DMS53 (cell line): ENCODE results near the gene CHAT.
A peak's percentile ranks its signal among the peaks of the same experiment; 100 is the strongest.

Experiments used
- DNase-seq: peaks from one replicate; lab custom pipeline; 2025; lab: John Stamatoyannopoulos, UW

The CHAT gene

DNA sequence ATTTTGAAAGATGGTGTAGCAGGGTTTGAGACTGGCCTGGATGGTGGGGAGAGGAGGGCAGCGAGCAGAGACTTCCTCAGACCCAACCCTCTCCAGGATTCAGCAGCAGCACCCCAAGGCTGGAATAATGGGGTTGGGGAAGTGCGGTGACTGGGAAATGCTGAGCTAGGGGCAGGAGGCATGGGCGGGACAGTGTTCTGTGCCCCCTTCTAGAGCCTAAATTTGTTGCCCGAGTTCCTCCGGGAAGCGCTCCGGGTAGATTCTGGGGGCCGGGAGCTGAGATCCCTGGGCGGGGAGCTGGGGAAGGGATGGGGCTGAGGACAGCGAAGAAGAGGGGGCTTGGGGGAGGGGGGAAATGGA lies at the start of gene CHAT:
CHAT (plus strand) TSS at position 156 of the 360 bp plus-strand sequence; CDS start at position 309, 153 bp downstream.
- no peak for DNase-seq

DNA sequence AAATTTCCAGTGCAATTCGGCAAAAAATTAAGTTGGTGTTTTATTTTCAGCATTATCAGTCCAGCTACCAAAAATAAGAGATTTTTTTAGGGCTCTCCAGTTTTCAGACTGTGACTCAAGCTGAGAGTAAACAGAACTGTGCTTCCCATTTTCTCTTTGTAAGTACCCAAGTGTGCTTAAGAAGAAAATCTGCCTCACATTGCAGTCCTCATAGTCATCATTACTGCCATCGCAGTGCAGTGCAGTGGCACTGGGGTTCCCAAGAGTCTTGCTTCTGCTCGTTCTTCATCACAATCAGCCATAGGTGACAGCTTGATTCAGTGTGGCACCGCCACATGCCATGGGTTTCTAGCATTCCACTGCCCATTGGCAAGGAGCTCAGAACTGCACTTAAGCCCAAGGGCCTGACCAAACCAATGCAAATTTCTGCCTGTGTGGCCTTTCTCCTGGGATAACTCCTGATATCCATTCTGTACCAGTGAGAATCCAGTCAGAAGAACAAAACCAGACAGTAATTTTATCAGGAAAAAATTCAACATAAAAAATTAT lies 49.3 kb upstream of the CHAT start:
- no peak for DNase-seq

DNA sequence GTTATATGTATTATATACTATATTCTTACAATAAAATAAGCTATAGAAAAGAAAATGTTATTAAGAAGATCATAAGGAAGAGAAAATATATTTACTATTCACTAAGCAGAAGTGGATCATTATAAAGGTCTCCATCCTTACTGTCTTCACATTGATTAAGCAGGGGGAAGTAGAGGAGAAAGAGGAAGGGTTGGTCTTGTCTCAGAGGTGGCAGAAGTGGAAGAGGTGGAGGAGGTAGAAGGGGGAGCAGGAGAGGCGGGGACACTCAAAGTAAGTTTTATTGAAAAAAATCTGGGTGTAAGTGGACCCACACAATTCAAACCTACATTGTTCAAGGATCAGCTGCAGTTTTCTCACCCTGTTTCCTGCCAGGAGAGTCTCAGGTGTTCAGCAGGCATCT lies 46.0 kb upstream of the CHAT start:
- DNase-seq = no peak

DNA sequence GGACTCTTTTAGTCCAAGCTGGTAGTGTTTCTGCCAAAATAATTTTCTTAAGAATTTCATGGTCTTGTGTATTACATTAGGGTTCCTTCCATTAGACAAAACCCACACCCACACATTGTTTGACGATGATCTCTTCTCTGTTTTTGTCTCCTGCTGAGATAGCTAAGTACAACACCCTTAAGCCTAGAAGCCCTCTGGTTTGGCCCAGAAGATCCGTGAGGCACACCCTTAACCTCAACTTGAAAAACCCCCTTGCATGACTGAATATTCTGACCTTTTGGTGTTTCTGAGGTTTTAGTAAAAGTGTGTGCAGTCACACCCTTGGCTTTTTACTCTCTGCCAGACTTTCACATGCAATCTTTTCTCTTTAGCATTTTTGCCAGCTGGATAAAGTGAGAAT lies 45.6 kb upstream of the CHAT start:
- DNase-seq = no peak

DNA sequence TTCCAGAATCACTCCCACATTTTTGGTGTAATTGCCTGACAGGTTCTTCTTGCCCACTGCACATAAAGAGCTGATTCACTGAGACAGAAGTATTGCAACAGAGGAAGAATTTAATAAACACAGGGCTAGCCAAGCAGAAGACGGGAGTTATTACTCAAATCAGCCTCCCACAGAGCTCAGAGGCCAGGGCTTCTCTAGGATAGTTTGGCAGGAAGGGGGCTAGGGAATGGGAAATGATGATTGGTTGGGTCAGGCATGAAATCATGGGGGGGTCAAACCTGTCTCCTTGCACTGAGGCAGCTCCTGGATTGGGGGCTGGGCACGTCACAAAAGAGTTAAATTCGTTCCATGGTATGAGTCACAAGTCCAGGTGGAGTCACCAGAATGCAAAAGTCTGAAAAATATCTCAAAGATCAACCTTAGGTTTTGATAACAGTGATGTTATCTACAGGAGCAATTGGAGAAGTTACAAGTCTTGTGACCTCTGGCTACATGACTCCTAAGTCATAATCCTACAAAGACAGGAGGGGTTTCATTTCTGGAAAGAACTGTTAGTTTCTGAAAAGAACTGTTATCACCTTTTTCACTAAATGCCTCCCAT lies 44.7 kb upstream of the CHAT start:
- no peak for DNase-seq

DNA sequence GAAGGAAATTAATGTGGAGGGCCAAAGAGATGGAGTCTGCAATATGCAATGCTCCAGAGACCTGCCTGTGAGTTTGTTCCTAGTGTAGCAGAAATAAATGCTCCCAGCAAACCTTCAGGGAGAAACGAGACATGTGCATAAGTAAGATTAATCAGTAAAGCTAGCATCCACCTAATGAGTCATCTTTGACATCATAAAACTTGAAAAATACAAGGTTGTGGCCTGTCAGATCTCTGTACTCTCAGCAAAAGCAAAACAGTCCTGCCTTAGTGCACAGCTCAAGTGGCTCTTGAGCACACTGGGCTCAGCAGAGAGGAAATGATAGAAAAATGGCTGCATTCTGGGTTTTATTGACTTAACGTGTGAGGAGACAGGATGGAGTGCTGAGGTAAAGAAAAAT lies 42.4 kb upstream of the CHAT start:
- peak; percentile 89 for DNase-seq

DNA sequence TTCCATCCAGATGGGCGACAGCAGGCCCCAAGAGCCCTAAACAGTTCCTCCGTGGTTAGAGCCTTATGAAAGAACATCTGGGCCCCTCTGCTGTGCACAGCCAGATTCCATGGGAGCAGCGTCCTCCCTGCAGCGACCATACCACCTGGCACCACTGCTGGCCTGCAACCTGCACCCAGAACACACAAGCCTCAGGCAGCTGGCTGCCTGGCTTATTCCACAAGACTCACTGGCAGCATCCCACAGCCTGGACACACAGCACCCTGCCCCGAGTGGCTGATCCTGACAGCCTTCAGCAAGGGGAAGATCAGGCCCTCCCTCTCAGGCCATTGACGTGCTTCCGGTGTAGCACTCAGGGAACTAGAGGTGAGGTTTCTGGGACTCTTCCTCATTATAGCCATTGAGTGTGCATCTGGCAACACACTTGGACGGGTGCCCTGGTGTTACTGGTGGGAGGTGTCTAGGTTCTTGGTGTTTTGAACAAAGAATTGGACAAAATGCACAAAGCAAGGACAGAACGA lies 41.2 kb upstream of the CHAT start:
- no peak for DNase-seq

DNA sequence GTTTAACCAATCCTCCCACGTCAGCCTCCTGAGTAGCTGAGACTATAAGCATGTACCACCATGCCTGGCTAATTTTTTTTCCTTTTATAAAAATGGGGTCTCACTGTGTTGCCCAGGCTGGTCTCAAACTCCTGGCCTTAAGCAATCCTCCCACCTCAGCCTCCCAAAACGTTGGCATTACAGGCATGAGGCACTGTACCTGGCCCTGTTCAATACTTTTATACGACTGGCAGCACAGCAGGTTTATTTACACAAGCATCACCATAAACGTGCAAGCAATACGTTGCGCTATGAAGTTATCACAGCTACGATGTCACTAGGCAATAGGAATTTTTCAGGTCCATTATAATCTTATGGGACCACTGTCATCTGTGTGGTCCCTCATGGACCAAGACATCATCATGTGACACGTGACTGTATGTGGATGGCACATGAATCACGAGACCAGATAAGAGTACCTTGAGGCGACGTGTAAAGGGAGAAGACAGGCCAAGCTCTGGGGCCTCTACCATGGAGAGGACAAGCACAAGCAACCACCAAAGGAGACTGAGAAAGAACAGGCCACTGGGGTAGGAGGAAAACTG lies 38.3 kb upstream of the CHAT start:
- no peak for DNase-seq

DNA sequence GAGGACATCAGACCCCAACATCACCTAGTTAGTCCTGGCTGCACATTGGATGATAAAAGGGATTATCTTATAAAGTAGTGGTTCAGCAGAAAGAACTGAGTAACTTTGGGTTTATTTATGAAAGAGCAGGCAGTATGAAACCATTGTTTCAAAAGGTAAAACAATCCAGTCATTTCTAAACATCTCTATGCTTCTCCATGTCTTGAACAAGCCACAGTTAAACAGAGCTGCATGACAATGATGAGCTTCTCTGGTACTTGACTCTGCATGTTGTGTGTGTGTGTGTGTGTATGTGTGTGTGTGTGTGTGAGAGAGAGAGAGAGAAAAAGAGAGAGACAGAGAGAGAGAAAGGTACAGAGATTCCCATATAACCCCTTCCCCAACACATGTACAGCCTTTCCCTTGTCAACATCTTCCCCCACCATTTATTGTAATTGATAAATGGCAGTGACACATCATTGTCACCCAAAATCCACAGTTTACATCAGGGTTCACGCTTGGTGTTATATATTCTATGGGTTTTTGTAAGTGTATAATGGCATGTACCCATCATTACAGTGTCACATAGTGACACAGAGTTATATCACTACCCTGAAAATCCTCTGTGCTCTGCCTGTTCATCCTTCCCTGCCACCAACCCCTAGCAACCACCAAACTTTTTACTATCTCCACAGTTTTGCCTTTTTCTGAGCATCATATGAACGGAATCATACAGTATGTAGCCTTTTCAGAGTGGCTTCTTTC lies 36.5 kb upstream of the CHAT start:
- no peak for DNase-seq

DNA sequence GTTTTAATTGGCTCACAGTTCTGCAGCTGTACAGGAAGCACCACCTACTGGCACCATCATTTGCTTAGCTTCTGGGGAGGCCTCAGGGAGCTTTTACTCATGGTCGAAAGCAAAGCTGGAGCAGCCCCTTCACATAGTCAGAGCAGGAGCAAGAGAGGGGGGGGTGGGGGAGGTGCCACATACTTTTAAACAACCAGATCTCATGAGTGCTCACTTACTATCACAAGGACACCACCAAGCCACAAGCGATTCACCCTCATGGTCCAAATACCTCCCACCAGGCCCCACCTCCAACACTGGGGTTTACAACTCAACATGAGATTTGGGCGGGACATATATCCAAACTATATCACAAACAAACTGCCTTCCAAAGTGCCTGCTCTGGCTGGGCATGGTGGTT lies 35.4 kb upstream of the CHAT start:
- DNase-seq = no peak

DNA sequence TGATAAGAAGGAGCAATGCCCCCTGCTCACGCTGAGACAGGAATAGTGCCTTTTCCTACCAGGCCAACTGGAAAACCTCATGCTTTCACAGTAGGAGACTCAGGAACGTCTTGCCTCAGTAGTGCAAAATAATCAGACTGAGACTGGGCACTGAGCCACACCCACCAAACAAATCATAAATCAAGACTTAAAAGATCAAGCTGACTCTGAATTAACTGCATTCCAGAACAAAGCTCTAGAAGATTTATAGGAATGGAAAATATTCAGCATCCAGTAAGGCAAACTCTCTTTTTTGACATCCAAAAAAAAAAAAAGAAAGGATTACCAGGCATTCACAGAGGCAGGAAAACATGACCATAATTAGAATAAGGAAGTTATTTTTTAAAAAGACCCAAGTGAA lies 34.2 kb upstream of the CHAT start:
- no peak for DNase-seq

DNA sequence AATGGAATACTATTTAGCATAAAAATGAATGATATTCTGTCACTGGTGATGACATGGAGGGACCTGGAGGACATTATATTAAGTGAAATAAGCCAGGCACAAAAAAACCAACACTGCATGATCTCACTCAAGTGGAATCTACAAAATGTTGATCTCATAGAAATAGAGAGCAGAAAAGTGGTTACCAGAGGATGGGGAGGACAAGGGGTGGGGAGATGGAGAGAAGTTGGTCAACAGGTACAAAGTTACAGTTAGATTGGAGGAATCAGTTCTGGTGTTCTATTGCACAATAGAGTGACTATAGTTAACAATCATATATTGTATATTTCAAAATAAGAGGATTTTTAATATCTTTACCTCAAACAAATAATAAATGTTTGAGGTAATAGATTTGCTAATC lies 28.4 kb upstream of the CHAT start:
- DNase-seq = no peak

DNA sequence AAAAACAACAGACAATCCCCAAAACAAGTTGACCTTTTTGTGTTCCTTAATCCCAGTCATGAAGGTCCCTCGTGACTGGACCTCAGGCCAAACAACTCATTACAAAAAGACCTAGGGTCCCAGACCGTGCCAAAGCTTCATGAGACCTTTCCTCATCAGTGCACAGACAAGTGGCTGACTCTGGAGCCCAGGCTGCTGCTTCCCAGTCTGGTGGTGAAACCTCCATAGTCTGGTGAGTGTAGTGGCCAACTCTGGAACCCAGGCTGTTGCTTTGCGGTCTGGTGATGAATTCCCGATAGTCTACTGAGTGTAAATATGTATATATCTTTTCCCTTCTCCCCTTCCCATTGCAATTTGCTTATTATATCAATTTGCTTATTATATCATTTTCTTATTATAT lies 25.9 kb upstream of the CHAT start:
- no peak for DNase-seq

DNA sequence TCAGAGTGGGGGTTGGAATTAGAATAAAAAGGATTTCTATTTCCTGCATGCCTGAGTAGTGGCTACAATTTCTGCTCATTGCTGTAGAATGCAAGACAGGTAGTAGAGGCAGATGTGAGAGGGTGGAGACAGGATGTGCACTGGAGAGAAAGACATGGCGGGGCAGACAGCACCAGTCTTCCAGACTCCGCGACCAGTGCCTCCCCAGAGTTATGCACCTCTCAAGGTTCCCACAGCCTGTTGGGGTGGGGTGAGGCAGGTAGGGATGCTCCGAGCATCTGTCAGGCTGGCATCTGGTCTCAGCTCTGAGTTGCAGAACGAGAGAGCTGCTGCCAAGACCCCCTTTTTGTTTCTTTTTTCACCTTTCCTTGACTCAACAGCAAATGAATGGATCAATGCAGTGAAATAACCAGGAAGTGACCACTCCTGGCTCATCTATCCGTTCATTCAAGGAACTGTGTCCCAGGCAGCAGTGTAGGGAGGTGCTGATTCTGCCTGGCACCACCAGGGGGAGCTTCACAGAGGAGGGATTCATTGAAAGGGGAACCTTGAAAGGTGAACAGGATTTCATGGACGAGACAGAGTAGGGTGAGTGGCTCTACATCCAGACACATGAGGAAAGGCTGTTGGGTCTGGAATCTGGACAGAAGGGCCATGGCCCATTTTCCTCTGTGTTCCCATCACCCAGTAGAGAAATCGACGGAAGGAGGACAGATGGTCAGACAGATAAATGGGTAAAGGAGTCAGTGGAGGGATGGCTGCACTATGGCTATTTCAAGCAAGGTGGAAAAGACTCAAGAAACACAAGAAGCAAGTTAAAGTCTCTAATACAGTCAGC lies 20.9 kb upstream of the CHAT start:
- DNase-seq = peak; percentile 89

DNA sequence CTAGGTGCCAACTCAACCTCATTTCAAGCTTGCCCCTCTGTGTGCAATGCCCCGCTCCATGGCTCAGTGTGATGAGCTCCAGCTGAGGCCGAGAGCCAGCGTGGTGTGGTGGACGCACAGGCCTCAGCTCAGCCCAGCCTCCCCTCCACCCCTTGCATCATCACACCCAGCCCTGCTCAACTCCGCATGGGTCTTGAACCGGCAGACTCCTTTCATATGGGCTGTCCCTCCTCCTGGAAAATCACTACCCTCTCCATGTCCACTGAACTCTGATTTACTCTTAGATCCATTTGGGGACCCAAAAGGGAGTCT lies 20.3 kb upstream of the CHAT start:
- DNase-seq = no peak

DNA sequence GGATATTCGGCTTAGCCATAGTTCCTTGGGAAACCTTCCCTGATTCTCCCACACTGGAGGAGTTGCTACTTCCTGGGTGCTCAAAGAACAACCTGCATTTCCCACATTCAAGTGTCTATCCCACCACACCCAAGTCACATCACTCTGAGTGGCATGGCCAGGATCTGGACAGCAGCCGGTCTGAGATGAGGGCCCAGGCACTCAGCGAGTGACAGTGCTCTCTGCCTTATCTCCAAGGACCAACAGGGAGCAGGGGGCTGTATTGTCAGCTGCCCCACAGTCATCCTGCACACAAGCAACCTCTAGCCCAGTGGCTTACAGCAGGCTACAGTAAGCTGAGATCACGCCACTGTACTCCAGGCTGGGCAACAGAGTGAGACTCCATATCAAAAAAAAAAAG lies 19.8 kb upstream of the CHAT start:
- DNase-seq = no peak

DNA sequence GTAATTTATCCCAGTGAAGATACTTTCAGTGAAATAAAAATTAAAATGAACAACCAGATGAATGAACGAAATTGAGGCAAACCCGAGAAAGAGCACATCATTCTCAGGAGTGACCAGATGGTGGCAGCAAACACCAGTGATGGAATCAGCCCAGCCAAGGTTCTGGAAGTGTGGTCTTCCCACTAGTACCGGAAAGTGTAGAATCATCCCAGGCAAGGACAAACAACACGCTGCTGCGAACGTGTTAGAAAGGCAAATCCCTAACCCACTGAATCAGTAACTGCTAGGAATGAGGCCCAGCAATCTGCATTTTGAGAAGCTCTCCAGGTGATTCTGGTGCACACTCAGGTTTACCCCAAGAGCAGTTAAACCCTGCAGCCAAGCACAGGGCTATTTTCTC lies 19.2 kb upstream of the CHAT start:
- DNase-seq = peak; percentile 82

DNA sequence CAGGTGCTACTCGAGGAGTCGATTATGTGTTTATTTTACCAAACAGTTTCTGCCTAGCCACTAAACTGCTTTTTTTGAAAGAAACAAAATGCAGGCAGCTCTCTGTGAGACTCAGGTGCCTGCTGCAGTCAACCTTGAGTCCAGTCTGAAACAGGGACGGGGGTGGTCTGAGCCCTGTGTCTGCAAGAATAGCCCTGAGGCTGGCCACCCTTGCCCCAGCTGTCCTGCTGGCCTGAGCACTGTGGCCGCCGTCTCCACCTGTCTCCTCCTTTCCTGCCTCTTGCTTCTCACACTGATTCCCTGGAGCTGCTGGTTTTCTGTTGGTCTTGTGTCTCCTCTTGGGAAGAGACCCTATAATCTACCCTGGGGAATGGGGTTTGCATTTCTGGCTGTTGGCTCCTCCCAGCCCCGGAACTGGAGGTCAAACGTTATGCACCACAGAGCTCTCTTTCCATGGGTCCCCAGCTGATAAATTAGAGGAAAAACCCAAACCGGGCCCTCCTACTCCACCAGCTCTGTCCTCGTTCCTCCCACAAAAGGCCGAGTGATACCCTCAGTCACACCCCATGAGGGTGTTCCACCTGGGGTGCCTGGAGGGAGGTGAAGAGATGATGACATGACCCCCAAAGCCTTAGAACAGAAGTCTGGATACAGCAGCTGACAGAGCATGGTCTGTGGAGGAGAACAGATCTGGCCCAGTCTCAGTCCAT lies 18.7 kb upstream of the CHAT start:
- no peak for DNase-seq

DNA sequence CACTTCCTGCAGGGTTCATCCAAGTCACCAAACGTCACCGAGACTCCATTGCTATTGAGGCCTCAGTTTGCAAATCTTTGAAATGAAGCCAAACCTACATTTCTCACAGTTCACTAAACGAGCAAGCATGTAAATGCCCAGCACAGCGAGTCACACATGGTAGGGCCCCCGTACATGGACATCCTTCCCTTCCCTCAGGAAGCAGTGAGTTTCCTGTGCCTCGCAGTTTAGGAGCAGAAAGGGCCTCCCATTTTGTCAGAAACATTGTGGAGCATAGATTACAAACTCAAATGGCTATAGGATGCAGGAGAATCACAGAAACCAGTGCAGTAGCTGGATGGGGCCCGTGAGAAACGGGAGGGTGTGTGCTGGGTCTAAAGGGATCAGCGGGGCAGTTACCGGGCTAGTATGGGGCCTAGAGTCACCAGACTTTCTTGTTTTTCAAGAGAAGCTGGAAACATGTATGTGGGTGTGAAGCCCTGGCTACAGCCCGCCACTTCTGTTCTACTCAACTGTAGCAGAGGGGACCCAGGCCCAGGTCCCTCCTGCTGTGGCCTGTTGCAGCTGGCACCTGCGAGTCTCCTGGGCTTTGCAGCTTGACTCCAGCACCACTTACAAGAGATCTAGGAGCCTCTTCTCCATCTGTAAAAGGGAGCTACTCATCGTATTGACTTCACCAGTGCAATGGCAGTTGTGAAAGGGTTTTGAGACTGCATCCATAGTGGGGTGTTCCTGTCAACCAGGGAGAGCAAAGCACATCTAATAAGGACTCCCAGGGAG lies 17.9 kb upstream of the CHAT start:
- DNase-seq = no peak

DNA sequence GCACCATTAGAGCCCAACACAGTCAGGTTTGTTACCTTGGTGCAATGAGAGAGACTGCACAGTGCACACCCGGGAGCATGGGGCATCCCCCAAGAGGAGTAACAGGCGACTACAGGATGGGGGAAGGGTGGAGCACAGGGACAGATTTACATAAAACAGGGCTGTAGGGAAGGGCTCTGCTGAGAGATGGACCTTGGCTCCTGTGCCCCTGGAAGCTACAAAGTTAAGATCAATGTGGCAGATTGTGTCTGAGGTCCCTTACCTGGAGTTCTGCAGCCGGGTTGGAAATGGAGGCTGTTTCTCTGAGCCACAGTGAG lies 17.4 kb upstream of the CHAT start:
- DNase-seq = no peak

DNA sequence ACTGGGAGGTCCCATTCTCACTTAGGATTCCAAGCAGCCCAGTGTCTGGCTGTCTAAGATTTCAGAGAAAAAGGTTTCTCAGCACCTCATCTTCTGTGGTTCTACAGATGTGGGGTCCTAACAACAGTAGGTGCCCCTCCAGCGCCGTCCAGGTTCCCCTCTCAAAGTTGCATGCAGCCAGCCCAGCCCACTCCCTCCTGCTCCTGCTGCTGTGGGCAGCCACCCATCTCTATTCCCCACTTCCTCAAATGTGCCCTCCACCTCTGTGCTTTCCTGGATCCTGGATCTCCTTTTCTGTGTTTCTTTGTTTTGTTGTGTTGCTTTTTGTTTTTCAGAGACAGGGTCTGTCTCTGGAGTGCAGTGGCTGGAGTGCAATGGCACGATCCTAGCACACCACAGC lies 17.0 kb upstream of the CHAT start:
- no peak for DNase-seq
